SK-N-SH treated with all-trans-retinoic acid at 6 μM for 48 hours (cell line): ENCODE measurements around the gene POMGNT1.

Experiments
- ATAC-seq: fragments of 200-7000 bp; cut with Tn5 transposase; 3 replicates; pipeline ENCODE4 v1.9.1; 2020; ENCODE audit warnings: mild to moderate bottlenecking, moderate library complexity
- ARNTL ChIP-seq: fragments of 450-650 bp; formaldehyde crosslinking; IDR thresholded peaks from 2 replicates; pipeline ENCODE4 v1.5.0; 2020; ENCODE audit warnings: low read depth, mild to moderate bottlenecking, moderate library complexity, borderline replicate concordance
- BACH2 ChIP-seq: fragments of 250-450 bp; sonication (Bioruptor Pico); IDR thresholded peaks from 2 replicates; pipeline ENCODE4 v1.9.0; 2021; ENCODE audit warnings: mild to moderate bottlenecking, borderline replicate concordance
- CREB5 ChIP-seq: fragments of 250-450 bp; sonication (Bioruptor Pico); IDR thresholded peaks from 2 replicates; pipeline ENCODE4 v1.5.1; 2020; ENCODE audit warnings: low read depth, mild to moderate bottlenecking, moderate library complexity
- CSDC2 ChIP-seq: fragments of 250-450 bp; sonication (Bioruptor Pico); IDR thresholded peaks from 2 replicates; pipeline ENCODE4 v1.5.0; 2020; ENCODE audit warnings: mild to moderate bottlenecking, moderate library complexity
- CSRNP3 ChIP-seq: fragments of 250-450 bp; sonication (Bioruptor Pico); IDR thresholded peaks from 2 replicates; pipeline ENCODE4 v1.5.1; 2021; ENCODE audit warnings: mild to moderate bottlenecking, moderate library complexity
- ESRRG ChIP-seq: fragments of 250-450 bp; sonication (Bioruptor Pico); IDR thresholded peaks from 2 replicates; pipeline ENCODE4 v1.6.1; 2021; ENCODE audit warnings: mild to moderate bottlenecking
- GLIS3 ChIP-seq: fragments of 250-450 bp; sonication (Bioruptor Pico); IDR thresholded peaks from 2 replicates; pipeline ENCODE4 v1.5.0; 2020; ENCODE audit warnings: mild to moderate bottlenecking, moderate library complexity
- ISL1 ChIP-seq: fragments of 250-450 bp; sonication (Bioruptor Pico); IDR thresholded peaks from 2 replicates; pipeline ENCODE4 v2.1.2; 2022; ENCODE audit warnings: mild to moderate bottlenecking, moderate library complexity
- PATZ1 ChIP-seq: fragments of 250-450 bp; sonication (Bioruptor Pico); IDR thresholded peaks from 2 replicates; pipeline ENCODE4 v1.8.0; 2020; ENCODE audit warnings: mild to moderate bottlenecking, moderate library complexity, borderline replicate concordance
- POU6F1 ChIP-seq: fragments of 250-450 bp; sonication (Bioruptor Pico); IDR thresholded peaks from 2 replicates; pipeline ENCODE4 v1.8.0; 2021; ENCODE audit warnings: low read depth, mild to moderate bottlenecking, moderate library complexity, borderline replicate concordance
- PPARA ChIP-seq: fragments of 250-450 bp; sonication (Bioruptor Pico); IDR thresholded peaks from 2 replicates; pipeline ENCODE4 v1.5.0; 2020; ENCODE audit warnings: mild to moderate bottlenecking, borderline replicate concordance
- TSHZ2 ChIP-seq: fragments of 250-450 bp; sonication (Bioruptor Pico); IDR thresholded peaks from 2 replicates; pipeline ENCODE4 v1.5.0; 2020; ENCODE audit warnings: mild to moderate bottlenecking, moderate library complexity
- ZC3H10 ChIP-seq: fragments of 250-450 bp; sonication (Bioruptor Pico); IDR thresholded peaks from 2 replicates; pipeline ENCODE4 v1.5.1; 2021; ENCODE audit warnings: mild to moderate bottlenecking, moderate library complexity
- ZFP3 ChIP-seq: fragments of 250-450 bp; sonication (Bioruptor Pico); IDR thresholded peaks from 2 replicates; pipeline ENCODE4 v1.5.0; 2020; ENCODE audit warnings: mild to moderate bottlenecking, moderate library complexity
- ZFP30 ChIP-seq: fragments of 450-650 bp; formaldehyde crosslinking; IDR thresholded peaks from 2 replicates; pipeline ENCODE4 v1.5.0; 2022; ENCODE audit warnings: mild to moderate bottlenecking, moderate library complexity
- ZNF565 ChIP-seq: fragments of 450-650 bp; formaldehyde crosslinking; conservative IDR thresholded peaks from 2 replicates; pipeline ENCODE4 v1.5.0; 2020; ENCODE audit warnings: low read depth, mild to moderate bottlenecking, moderate library complexity
- ZNF70 ChIP-seq: fragments of 450-650 bp; formaldehyde crosslinking; IDR thresholded peaks from 2 replicates; pipeline ENCODE4 v1.5.0; 2020; ENCODE audit warnings: mild to moderate bottlenecking, moderate library complexity

POMGNT1 gene

GRCh38 chr1:46221749-46222148, 23.5 kb upstream of the POMGNT1 start:
- TF ChIP-seq CREB5 (CRISPR knock-in tag) (no peak), ZFP3 (CRISPR knock-in tag) (no peak)
- TF ChIP-seq, all 23 proteins: peak for 0
- no peak for ATAC-seq

- no peak for ATAC-seq
- TF ChIP-seq CSDC2 (CRISPR knock-in tag) (no peak), ESRRG (CRISPR knock-in tag) (no peak), POU6F1 (CRISPR knock-in tag) (no peak)
- TF ChIP-seq, all 23 proteins: peak for 0
These were observed 22.6 kb upstream of the POMGNT1 start for GRCh38 chr1:46220808-46221207.

GRCh38 chr1:46219551-46220520, 21.6 kb upstream of the POMGNT1 start:
- ATAC-seq, result no peak
- no peak for TF ChIP-seq ZC3H10 (CRISPR knock-in tag)
- TF ChIP-seq BACH2, result no peak
- TF ChIP-seq ESRRG (CRISPR knock-in tag), result no peak
- TF ChIP-seq ZNF70 (CRISPR knock-in tag), result no peak
- TF ChIP-seq ZFP30 (CRISPR knock-in tag), result no peak
- TF ChIP-seq PPARA (CRISPR knock-in tag), result no peak
- TF ChIP-seq TSHZ2 (CRISPR knock-in tag), result no peak
- no peak for TF ChIP-seq ISL1
- no peak for TF ChIP-seq POU6F1 (CRISPR knock-in tag)
- no peak for TF ChIP-seq CSDC2 (CRISPR knock-in tag)
- TF ChIP-seq ZFP3 (CRISPR knock-in tag), result no peak
- no peak for TF ChIP-seq ZNF565 (CRISPR knock-in tag)
- TF ChIP-seq GLIS3 (CRISPR knock-in tag), result no peak
- TF ChIP-seq PATZ1 (CRISPR knock-in tag), result no peak
- TF ChIP-seq ARNTL (CRISPR knock-in tag), result no peak
- no peak for TF ChIP-seq CSRNP3 (CRISPR knock-in tag)
